GM12872 (cell line): Measurements from ENCODE around the gene CXCL5.

Source experiments
- CTCF ChIP-seq: IDR thresholded peaks from 3 replicates; pipeline ENCODE4 v1.5.1; 2011; ENCODE audit warnings: low read depth, mild to moderate bottlenecking, low read length, moderate library complexity; ENCODE audit not compliant: insufficient read depth

CXCL5 gene

GRCh38 chr4:74015126-74015780, 16.8 kb upstream of the CXCL5 start:
- TF ChIP-seq CTCF, result no peak

- TF ChIP-seq CTCF, result no peak
Observed at GRCh38 chr4:74014332-74014731, 15.9 kb upstream of the CXCL5 start.

GRCh38 chr4:74013264-74013663, 14.8 kb upstream of the CXCL5 start:
- TF ChIP-seq CTCF, result no peak

GRCh38 chr4:74012130-74012529, 13.7 kb upstream of the CXCL5 start:
- TF ChIP-seq CTCF, result no peak

GRCh38 chr4:74009307-74009706, 10.8 kb upstream of the CXCL5 start:
- no peak for TF ChIP-seq CTCF

GRCh38 chr4:74006009-74006476, 7.6 kb upstream of the CXCL5 start:
- TF ChIP-seq CTCF, result no peak

GRCh38 chr4:74005528-74005927, 7.1 kb upstream of the CXCL5 start:
- no peak for TF ChIP-seq CTCF

- no peak for TF ChIP-seq CTCF
Observed at GRCh38 chr4:74004668-74005067, 6.2 kb upstream of the CXCL5 start.
